MM.1S (cell line): ENCODE results near the gene GZMA.

Experiments
- EZH2 ChIP-seq: fragments of 300-600 bp; sonication (generic); optimal IDR thresholded peaks from 2 replicates; pipeline ENCODE3; 2017; ENCODE audit warnings: low read depth, mild to moderate bottlenecking, antibody characterized with exemption, low read length, mixed read lengths
- EZH2phosphoT487 ChIP-seq: fragments of 300-600 bp; sonication (generic); IDR thresholded peaks from 2 replicates; pipeline ENCODE4 v1.6.1; 2018; ENCODE audit warnings: antibody characterized with exemption, low read length
- TF ChIP-seq, protein P1 (sequence below): fragments of 300-600 bp; sonication (generic); IDR thresholded peaks from 2 replicates; pipeline ENCODE4 v1.5.1; 2016; ENCODE audit warnings: antibody characterized with exemption, low read length, mixed read lengths

DNA sequence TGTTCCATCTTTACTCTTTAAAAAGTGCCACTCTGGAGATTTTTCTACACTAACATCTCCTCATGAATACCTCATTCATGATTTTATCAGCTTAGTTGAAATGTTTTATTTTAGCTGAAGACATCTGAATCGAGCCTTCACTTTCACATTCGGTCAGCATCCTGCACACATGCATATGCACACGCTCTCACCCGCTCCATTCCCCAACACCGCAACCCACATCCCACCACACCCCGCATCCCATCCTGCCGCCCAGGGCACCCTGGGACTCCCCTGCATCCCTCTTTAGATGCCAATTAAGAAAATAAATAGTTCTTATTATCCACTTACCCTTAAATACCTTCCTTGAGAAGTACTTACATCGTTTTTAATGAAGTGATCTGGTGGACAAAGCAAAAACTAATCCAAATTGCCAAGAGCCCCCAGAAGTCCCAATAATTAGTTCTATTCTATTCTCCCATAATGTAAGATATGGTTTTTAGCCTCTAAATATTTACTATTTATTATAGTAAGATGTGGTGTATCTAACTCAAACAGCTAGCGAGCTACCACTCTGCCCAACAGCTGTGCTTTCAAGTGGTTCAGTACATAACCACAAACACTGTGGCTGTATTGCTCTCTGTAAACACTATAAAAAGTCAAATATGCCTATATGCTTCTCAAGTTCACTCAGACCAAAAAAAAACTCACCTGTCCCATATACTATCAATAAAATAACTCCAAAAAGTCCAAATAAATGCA lies 40.2 kb upstream of the GZMA start:
- no peak for TF ChIP-seq EZH2
- TF ChIP-seq EZH2phosphoT487: no peak
- TF ChIP-seq, protein P1, sequence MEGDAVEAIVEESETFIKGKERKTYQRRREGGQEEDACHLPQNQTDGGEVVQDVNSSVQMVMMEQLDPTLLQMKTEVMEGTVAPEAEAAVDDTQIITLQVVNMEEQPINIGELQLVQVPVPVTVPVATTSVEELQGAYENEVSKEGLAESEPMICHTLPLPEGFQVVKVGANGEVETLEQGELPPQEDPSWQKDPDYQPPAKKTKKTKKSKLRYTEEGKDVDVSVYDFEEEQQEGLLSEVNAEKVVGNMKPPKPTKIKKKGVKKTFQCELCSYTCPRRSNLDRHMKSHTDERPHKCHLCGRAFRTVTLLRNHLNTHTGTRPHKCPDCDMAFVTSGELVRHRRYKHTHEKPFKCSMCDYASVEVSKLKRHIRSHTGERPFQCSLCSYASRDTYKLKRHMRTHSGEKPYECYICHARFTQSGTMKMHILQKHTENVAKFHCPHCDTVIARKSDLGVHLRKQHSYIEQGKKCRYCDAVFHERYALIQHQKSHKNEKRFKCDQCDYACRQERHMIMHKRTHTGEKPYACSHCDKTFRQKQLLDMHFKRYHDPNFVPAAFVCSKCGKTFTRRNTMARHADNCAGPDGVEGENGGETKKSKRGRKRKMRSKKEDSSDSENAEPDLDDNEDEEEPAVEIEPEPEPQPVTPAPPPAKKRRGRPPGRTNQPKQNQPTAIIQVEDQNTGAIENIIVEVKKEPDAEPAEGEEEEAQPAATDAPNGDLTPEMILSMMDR: no peak
